ENCODE results near the gene FIGNL2.
"Not testable (repeated sequence)": the region's sequence is repeated elsewhere in the genome, so short reads cannot be mapped to it uniquely, and the experiment has no call there.

The FIGNL2 gene

GRCh38 chr12:51848326-51848727 lies at the start of gene FIGNL2:
TSS of gene FIGNL2 (minus strand) at chr12:51848718. CDS start at chr12:51822413, 26,305 bp downstream.
- in situ Hi-C loops (cut with MboI; ENCODE audit: low sequenced_read_pairs) = no loop called here

- in situ Hi-C loops (cut with MboI; ENCODE audit: low sequenced_read_pairs) = no loop called here
Observed at GRCh38 chr12:51897181-51897580, 48.7 kb upstream of the FIGNL2 start.

GRCh38 chr12:51896236-51896635 lies 47.7 kb upstream of the FIGNL2 start:
- in situ Hi-C loops (cut with MboI; ENCODE audit: low sequenced_read_pairs) = no loop called here

GRCh38 chr12:51895378-51896135 lies 47.0 kb upstream of the FIGNL2 start:
- in situ Hi-C loops (cut with MboI; ENCODE audit: low sequenced_read_pairs) = no loop called here

- in situ Hi-C loops (cut with MboI; ENCODE audit: low sequenced_read_pairs) = no loop called here
Observed at GRCh38 chr12:51893786-51894185, 45.3 kb upstream of the FIGNL2 start.

GRCh38 chr12:51891843-51892242 lies 43.3 kb upstream of the FIGNL2 start:
- in situ Hi-C loops (cut with MboI; ENCODE audit: low sequenced_read_pairs) = no loop called here

- in situ Hi-C loops (cut with MboI; ENCODE audit: low sequenced_read_pairs) = no loop called here
Observed at GRCh38 chr12:51890511-51891171, 42.1 kb upstream of the FIGNL2 start.

- in situ Hi-C loops (cut with MboI; ENCODE audit: low sequenced_read_pairs) = no loop called here
Observed at GRCh38 chr12:51890133-51890464, 41.6 kb upstream of the FIGNL2 start.

- in situ Hi-C loops (cut with MboI; ENCODE audit: low sequenced_read_pairs) = no loop called here
Observed at GRCh38 chr12:51889216-51890132, 41.0 kb upstream of the FIGNL2 start.

- in situ Hi-C loops (cut with MboI; ENCODE audit: low sequenced_read_pairs) = no loop called here
Observed at GRCh38 chr12:51888316-51889215, 40.0 kb upstream of the FIGNL2 start.

- in situ Hi-C loops (cut with MboI; ENCODE audit: low sequenced_read_pairs) = no loop called here
Observed at GRCh38 chr12:51887476-51888315, 39.2 kb upstream of the FIGNL2 start, which contains the start of gene ANKRD33. TSS of gene ANKRD33 (plus strand) at chr12:51888103. CDS start at chr12:51888187, 84 bp downstream.

GRCh38 chr12:51886021-51886710 lies 37.6 kb upstream of the FIGNL2 start:
- in situ Hi-C loops (cut with MboI; ENCODE audit: low sequenced_read_pairs) = no loop called here

GRCh38 chr12:51885294-51886020 lies 36.9 kb upstream of the FIGNL2 start:
- in situ Hi-C loops (cut with MboI; ENCODE audit: low sequenced_read_pairs) = not testable (repeated sequence)

- in situ Hi-C loops (cut with MboI; ENCODE audit: low sequenced_read_pairs) = no loop called here
Observed at GRCh38 chr12:51884676-51885229, 36.2 kb upstream of the FIGNL2 start.

- in situ Hi-C loops (cut with MboI; ENCODE audit: low sequenced_read_pairs) = no loop called here
Observed at GRCh38 chr12:51883998-51884675, 35.6 kb upstream of the FIGNL2 start.

- in situ Hi-C loops (cut with MboI; ENCODE audit: low sequenced_read_pairs) = no loop called here
Observed at GRCh38 chr12:51883295-51883694, 34.8 kb upstream of the FIGNL2 start.

- in situ Hi-C loops (cut with MboI; ENCODE audit: low sequenced_read_pairs) = no loop called here
Observed at GRCh38 chr12:51879102-51879501, 30.6 kb upstream of the FIGNL2 start.
